Activated CD8-positive, alpha-beta memory T cell treated with anti-CD3 and anti-CD28 coated beads for 36 hours (primary cell): ENCODE measurements around the gene ACER2. TPM values are rescaled to one million over a fixed set of nuclear protein-coding genes. Genes with fewer than 3 reads are reported as not detected.
"Not testable (repeated sequence)": the region's sequence is repeated elsewhere in the genome, so short reads cannot be mapped to it uniquely, and the experiment has no call there.

Experiments used
- CTCF ChIA-PET: fragments of 350-600 bp; sonication (Branson Sonifier 250); formaldehyde crosslinking; loops from one replicate; lab custom pipeline; 2021; ENCODE audit warnings: antibody characterized with exemption; lab: Charles Lee
- POLR2A ChIA-PET: fragments of 350-600 bp; sonication (Branson Sonifier 250); formaldehyde crosslinking; loops from one replicate; lab custom pipeline; 2021; ENCODE audit warnings: antibody characterized with exemption; lab: Charles Lee
- total RNA-seq, 2 experiments: library from RNA; stranded (reverse); gene quantifications; one replicate each; pipeline ENCODE4 v1.2.3, GENCODE V29; 2021

The ACER2 gene
- total RNA-seq, 2 experiments from 2014 or later: 1.4 to 1.9 TPM

DNA sequence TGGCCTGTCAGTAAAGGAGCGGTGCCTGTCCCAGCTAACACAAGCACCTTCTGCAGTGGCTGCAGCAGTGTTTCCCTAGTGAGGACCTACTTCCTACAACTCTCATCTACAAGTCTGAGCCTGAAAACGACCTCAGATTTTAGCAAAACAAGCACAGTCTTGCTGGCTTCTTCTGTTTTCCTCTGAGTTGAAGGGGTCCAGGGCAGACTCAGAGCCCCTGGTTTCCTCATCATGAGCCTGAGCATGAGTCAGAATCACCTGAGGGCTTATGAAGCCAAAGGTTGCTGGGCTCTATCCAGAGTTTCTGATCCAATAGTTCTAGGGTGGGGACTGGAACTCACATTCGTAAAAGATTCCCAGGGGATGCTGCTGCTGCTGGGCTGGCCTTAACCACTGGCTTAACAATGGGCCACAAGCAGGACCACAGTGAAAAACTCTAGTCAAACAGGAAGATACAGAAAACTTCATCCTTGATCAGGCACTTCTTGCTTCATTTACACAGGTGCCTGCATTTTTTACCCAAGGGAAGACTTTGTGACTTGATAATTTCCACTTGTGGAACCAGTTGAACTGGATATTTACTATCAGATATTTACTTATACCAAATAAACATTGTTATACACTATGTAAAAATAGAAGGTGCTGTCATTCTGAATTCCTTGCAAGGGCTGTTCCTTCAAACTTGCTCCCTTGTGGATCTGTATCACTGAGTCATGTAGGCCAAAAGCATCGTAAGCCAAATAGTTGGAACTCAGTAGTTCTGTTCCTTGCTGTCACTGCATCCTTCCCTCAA, 4.3 kb upstream of the ACER2 start:
- ChIA-PET CTCF (no interaction called here), POLR2A (interaction anchor here (1.2 kb wide), 1 partner anchor 25 kb away, joined by 7 read pairs; the partner anchor contains the start of gene RPS6)

DNA sequence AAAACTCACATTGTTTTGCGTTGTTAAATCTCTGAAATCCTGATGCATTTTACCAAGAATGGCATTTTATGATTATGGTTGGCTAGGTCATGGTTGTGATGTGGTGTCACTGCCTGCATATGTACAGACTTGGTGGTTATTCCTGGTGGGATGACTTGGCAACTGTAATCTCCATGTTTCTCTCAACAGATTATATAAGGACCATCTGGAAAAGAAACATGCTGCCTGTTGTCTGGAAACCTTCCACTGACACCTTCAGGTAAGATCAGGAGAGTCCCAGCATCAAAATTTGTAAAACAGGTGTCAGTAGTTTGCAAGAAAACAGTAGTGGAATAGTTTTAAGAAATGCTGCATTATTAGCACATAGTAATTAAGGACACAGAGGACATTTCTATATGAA, 3.0 kb upstream of the ACER2 start:
- POLR2A ChIA-PET: interaction anchor here (1.2 kb wide), 1 partner anchor 26 kb away, joined by 7 read pairs; the partner anchor contains the start of gene RPS6
- CTCF ChIA-PET: interaction anchor here (1.3 kb wide), 1 partner anchor 9 kb away, joined by 3 read pairs; no protein-coding TSS in a partner anchor

DNA sequence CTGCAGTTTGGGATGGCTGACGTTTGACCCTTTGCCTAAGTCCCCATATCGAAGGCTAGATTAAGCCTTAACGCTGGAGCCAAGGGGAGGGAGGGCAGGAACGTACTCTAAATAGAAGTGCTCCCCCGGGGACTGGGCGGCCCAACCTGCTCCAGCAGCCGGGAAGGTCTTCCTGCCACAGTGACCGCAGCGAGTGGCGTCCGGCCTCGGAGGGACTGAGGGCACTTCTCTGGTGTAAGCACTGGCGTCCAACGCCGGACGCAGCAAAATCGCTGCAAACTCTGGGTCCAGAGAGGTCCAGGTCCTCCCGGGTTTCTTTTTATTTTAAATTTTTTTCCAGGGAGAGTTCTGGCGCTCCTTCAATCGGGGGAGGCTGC, 505 bp upstream of the ACER2 start:
- CTCF ChIA-PET: no interaction called here
- POLR2A ChIA-PET: no interaction called here

DNA sequence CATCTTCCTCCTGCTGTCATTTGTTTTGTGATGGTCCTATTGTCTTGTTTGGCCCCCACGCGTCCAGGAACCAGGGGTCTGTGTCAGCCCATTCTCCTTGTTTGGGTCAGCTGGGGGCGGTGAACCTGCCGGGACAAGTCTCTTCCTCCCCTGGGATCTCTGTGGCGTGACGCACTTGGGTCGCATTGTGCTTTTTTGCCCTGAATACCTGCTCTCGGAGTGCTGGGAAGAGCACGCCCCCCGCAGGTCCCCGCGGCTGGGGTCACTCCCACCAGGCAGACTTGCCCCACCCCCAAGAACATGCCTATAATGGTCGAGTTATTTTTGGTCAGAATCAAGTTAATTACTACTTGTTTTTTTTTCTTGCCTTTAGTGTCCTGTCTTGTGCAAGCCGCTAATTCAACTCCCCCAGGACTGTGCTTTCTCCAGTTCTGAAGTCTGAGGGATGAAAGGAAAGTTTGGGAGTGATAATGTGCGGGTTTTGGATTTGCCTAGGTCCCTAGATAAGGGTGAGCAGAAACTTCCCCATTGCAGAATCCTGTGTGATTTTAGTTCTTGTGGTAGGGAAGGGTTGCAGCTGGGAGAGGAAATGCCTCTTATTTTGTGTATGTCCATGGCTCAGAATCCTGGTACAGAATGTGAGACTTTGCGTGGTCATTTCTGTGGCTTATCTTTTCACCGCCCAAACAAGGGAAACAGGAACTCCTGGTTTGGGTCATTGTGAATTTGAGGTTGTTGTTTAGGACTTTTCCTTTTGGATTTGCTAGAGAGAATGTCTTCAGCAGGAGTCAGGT, 789 bp downstream of the ACER2 start:
- POLR2A ChIA-PET: no interaction called here
- CTCF ChIA-PET: no interaction called here

DNA sequence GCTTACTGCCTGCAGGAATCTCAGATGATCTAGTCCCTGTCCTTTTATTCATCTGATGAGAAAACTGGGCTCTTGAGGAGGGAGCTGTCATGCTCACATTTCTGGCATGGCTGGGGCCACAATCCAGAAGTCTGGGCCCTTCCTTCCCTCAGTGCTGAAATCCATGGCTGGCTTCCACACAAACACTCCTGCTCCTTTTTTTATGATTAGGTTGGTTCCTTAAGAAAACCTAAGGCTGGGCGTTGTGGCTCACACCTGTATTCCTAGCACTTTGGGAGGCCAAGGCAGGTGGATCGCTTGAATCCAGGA, 1.3 kb downstream of the ACER2 start:
- POLR2A ChIA-PET: no interaction called here

DNA sequence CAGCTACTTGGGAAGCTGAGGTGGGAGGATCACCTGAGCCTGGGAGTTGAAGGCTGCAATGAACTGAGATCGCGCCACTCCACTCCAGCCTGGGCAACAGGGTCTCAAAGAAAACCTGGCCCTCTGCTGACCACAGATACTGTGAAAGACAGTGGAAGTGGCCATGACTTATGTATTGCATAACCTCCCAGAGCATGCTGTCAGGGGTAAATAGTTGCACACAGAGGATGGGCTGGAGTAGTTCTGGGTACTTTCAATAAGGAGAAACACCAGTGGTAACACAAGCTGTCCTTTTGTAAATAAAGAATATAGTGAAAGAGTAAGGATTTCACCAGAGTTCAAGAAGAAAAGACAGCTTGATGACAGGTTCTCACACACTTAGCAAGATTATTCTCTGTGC, 1.8 kb downstream of the ACER2 start:
- ChIA-PET POLR2A (interaction anchor here (0.8 kb wide), 1 partner anchor 31 kb away, joined by 3 read pairs; the partner anchor contains the start of gene RPS6), CTCF (no interaction called here)

More for the DNA sequence above, 1.3 kb downstream of the ACER2 start:
- CTCF ChIA-PET: no interaction called here

DNA sequence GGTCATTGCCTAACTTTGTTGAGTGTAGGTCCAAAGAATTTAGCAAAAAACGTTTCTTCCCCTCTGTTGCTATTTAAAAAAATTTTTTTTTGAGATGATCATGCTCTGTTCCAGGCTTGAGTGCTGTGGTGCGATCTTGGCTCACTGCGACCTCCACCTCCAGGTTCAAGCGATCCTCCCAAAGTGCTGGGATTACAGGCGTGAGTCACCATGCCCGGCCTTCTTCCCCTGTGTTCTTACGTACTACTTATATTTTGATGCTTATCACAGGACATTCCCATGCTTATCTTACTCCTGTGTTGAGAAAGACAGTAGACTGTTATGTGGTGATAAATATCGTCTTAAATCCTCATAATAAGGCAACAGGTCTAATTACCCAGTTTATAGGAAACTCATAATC, 2.5 kb downstream of the ACER2 start:
- ChIA-PET CTCF (interaction anchor here (1.8 kb wide), 1 partner anchor 54 kb away, joined by 4 read pairs; no protein-coding TSS in a partner anchor), POLR2A (interaction anchor here (0.8 kb wide), 1 partner anchor 32 kb away, joined by 3 read pairs; the partner anchor contains the start of gene RPS6)

DNA sequence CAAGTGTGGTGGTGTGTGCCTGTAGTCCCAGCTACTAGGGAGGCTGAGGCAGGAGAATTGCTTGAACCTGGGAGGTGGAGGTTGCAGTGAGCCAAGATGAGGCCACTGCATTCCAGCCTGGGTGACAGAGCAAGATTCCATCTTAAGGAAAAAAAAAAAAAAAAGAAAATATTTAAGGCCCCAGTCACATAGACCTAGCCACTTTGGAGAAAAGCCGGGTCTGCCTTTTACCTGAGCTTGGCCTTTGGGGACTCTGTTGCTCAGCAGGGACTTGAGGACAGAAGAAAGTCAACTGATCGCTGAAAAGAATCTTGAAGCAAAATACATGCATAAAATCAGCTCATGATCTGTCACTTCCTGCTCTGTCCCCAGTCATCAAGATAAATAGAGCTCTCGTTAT, 4.6 kb downstream of the ACER2 start:
- CTCF ChIA-PET, POLR2A ChIA-PET: not testable (repeated sequence)

DNA sequence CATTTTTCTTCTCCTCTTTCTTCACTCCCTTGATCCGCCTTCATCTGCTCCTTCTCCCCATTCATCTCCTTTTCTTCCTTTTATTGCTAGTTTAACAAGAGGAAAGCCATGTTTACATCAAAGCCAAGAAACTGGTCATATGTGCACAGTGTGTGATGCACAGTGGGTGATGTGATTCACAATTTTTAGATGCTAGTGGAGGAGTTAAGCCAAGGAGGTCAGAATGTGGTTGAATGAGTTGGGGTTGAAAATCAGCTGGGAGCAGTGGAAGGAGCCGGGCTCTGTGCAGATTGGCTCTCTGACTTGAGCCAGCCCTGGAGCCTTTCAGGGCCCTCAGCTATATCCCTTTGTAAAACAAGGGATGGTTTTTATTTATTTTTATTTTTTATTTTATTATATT, 7.3 kb downstream of the ACER2 start:
- POLR2A ChIA-PET: no interaction called here
- CTCF ChIA-PET: no interaction called here

DNA sequence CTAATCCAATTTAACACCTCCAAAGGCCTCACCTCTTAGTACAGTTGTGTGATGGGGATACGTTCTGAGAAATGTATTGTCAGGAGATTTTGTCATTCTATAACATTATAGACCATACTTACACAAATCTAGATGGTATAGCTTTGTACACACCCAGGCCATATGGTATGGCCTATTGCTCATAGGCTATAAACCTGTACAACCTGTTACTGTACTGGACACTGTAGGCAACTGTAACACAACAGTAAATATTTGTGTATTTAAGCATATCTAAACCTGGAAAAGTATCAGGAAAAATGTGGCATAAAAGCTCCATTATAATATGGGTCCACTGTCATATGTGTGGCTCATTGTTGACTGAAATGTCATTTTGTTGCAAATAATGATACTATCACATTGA, 12.1 kb downstream of the ACER2 start:
- ChIA-PET CTCF (no interaction called here), POLR2A (no interaction called here)

DNA sequence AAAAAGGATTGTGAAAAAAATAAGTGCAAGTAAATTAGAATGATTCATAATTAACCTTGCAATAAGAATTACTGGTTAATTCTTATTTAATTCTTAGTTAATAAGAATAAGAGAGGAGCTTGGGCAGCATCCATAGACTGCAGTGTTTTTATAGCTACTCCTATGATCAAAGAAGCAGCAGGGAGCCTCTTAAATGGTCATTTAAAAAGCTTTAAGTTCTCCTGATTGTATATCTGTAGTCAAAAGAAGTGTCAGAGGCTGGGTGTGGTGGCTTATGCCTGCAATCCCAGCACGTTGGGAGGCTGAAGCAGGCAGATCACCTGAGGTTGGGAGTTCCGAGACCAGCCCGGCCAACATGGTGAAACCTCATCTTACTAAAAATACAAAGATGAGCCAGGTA, 14.4 kb downstream of the ACER2 start:
- ChIA-PET POLR2A (no interaction called here), CTCF (no interaction called here)

DNA sequence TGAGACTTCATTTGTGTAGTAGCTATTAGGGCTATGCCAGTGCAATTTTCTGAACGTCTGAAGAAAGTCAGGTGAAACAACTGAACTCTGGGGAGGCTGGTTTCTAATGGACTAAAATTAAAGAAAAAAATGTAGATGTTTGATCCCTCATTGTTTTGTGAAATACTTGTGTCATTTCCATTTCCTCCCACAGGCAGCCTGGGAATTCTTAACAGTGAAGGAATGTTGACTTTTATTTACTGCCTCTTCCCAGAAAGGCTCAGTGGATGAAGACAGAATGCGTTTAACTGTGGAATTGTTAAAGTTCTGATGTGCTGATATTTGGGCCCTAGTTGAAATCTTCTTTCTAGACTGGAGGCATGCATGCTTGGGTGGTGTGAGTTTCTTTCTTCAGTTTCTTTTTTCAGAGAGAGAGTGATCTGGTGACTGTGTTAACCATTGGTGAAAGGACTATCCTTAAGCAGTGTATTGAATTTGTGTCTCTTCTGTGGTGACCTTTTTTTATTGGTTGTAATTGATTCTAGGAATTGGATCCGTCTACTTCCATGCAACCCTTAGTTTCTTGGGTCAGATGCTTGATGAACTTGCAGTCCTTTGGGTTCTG, 15.5 kb downstream of the ACER2 start:
- POLR2A ChIA-PET: no interaction called here

DNA sequence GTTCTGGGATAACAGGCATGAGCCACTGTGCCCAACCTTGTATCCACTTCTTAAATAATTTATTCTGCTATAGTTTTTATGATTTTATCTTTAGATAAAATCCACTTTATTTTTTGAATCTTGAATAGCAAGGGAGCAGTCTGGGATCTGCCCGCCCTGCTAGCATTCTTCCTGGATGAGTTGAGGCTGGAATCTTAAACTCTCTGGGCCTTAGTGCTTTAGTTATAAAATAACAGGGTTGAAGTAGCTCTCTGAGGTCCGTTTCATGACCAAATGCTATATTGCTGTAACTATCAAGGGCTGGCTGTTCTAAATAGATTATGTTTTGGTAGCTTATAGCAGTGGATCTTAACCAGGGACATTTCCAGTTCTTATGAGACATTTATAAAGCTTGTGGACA, 20.8 kb downstream of the ACER2 start:
- ChIA-PET POLR2A (no interaction called here), CTCF (interaction anchor here (1.5 kb wide), 1 partner anchor 35 kb away, joined by 3 read pairs; no protein-coding TSS in a partner anchor)

More for the DNA sequence above, 15.5 kb downstream of the ACER2 start:
- CTCF ChIA-PET: no interaction called here

DNA sequence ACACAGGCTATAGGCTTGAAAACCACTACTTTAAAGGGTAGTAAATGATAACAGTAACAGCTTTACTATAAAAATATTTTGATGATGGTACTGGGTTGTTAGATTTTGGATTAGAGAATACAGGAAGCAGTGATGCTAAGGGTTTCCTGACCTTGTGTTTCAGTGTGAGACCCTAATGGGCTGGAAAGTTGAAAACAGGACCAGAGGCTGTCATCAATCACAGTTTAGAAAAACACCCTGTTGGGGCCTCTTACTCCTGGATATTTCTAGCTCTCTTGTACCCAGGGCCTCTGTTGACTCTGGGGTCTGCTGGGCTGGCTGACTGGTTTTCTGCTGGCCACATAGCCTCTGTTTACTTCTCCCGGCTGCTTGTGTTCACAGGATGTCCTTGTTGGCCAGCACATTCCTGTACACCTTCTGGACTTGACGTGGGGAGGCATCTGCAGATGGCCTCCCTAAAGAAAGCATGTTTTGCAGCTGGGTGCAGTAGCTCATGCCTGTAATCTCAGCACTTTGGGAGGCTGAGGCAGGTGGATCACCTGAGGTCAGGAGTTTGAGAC, 21.5 kb downstream of the ACER2 start:
- CTCF ChIA-PET: interaction anchor here (1.5 kb wide), 1 partner anchor 34 kb away, joined by 3 read pairs; no protein-coding TSS in a partner anchor
- POLR2A ChIA-PET: no interaction called here

DNA sequence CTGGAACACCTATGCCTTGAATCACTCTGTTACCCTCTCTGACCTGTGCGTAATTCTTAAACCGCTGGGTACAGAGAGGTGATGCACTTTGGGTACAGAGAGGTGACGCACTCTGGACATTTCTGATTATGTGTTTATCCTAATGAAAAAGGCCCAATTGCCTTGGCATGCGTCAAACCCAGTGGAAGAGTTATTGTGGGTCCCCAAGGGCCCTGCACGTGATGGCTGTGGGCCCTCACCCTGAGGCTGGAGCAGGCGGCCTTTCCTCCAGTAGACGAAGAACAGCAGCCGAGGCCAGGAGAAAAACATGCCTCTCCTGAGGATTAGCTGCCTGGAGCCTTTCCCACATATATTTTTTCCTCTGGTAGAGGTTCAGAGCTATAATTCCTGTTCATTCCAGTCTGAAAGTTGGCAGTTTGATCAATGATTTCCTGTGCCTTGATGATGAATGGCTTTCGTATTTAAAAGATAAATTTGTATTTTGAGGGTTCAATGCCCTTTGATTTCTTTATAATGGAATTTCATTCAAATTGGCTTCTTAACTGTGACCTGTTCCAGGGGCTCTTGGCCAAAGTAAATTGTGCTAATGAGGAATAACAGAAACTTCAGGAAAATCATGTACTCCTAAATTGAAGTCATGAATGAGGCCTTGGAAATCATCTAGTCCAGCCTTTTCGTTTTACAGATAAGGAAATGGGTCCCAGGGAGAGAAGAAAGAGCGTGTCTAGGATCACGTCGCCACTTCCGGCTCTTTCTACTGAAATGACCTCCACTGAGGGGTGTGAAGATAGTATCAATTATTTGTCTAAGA, 22.8 kb downstream of the ACER2 start:
- ChIA-PET CTCF (no interaction called here), POLR2A (no interaction called here)

DNA sequence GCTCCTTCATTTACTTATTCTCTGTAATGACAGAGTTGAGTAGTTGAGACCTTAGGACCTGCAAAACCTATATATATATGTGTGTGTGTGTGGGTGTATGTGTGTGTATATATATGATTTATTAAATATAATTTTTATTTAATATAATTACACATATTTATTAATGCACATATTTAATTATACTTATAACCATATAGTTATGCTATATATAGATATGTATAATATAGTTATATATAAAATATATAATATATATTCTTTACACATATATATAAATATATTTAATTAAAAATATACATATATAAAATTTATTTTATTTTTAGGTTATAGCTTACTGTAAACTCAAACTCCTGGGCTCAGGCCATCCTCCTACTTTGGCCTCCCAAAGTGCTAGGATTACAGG, 23.7 kb downstream of the ACER2 start:
- CTCF ChIA-PET: no interaction called here
- POLR2A ChIA-PET: no interaction called here

DNA sequence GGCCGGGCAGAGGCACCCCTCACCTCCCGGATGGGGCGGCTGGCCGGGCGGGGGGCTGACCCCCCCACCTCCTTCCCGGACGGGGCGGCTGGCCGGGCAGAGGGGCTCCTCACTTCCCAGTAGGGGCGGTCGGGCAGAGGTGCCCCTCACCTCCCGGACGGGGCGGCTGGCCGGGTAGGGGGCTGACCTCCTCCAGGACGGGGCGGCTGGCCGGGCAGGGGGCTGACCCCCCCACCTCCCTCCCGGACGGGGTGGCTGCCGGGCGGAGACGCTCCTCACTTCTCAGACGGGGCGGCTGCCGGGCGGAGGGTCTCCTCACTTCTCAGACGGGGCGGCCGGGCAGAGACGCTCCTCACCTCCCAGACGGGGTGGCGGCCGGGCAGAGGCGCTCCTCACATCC, 24.9 kb downstream of the ACER2 start:
- CTCF ChIA-PET, POLR2A ChIA-PET: not testable (repeated sequence)

DNA sequence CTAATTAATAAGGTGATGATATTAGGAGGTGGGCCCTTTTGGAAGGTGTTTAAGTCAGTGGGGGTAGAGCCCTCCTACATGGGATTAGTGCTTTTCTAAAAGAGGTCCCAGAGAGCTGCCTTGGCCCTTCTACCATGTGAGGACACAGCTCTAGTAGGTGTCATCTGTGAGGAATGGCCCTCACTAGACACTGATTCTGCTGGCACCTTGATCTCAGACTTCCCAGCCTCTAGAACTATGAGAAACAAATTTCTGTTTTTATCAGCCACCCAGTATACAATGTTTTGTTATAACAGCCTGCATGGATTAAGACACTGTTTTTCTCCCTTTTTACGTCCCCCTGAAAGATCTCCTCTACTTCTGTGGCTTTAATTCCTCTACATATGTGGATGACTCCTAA, 31.6 kb downstream of the ACER2 start:
- CTCF ChIA-PET: no interaction called here
- POLR2A ChIA-PET: no interaction called here
